HepG2 (cell line): ENCODE measurements around the gene SLC2A8. TPM values are rescaled to one million over a fixed set of nuclear protein-coding genes. Genes with fewer than 3 reads are reported as not detected.

Experiments used
- ATAC-seq: fragments of 200-7000 bp; cut with Tn5 transposase; 3 replicates; pipeline ENCODE4 v1.9.1; 2020; ENCODE audit warnings: mild to moderate bottlenecking, moderate library complexity
- BruUV-seq: library from RNA; stranded (reverse); fragments of 400-500 nt; replicated peaks from 2 replicates; lab custom pipeline; 2021; lab: Mats Ljungman, UMichigan
- CTCF ChIA-PET: fragments of 300-600 bp; formaldehyde crosslinking; extraction: SDS; loops from one replicate; lab custom pipeline; 2021; ENCODE audit warnings: low total read pairs, inconsistent platforms, low intra/inter-chr PET ratio; lab: Yijun Ruan, JAX
- POLR2A ChIA-PET: fragments of 350-600 bp; sonication (Branson Sonifier 250); formaldehyde crosslinking; loops from one replicate; lab custom pipeline; 2020; ENCODE audit warnings: antibody characterized with exemption, inconsistent platforms; lab: Yijun Ruan, JAX
- DNase-seq: peaks from one replicate; pipeline ENCODE4 v3.0.0-alpha.2; 2015; ENCODE audit warnings: low spot score
- FAIRE-seq: peaks from 3 replicates; lab custom pipeline; 2011; peaks lifted over from hg19 to GRCh38; lab: Jason Lieb, UNC
- H2AFZ ChIP-seq: one replicate; pipeline ENCODE4 v1.6.1; 2011; ENCODE audit warnings: low read length, inconsistent platforms
- H3K27ac ChIP-seq: fragments of 300-600 bp; 3 replicates; pipeline ENCODE4 v1.8.0; 2011; ENCODE audit warnings: mixed run types, mild to moderate bottlenecking, mixed read lengths, low read length, inconsistent platforms; ENCODE audit not compliant: insufficient read depth; ENCODE audit errors: extremely low read length
- H3K27me3 ChIP-seq, 2 experiments: fragments of 200-600 bp in 1 of 2; 2 replicates in 1 of 2; 3 replicates in 1 of 2; pipeline versions ENCODE4 v1.6.0 to v1.8.0; 2011; ENCODE audit warnings: low read length in 2 of 2, mild to moderate bottlenecking in 2 of 2, moderate library complexity in 2 of 2, inconsistent platforms in 1 of 2; ENCODE audit not compliant: insufficient read depth in 2 of 2, control insufficient read depth in 1 of 2
- H3K36me3 ChIP-seq, 2 experiments: fragments of 200-600 bp in 1 of 2; replicated peaks in 1 of 2; 2 replicates in 1 of 2; 3 replicates in 1 of 2; pipeline versions ENCODE4 v1.5.1 to v1.8.0; 2011; ENCODE audit warnings: low read length in 2 of 2, inconsistent platforms in 1 of 2; ENCODE audit not compliant: insufficient read depth in 2 of 2, control insufficient read depth in 1 of 2
- H3K4me1 ChIP-seq: 2 replicates; pipeline ENCODE4 v1.5.1; 2012; ENCODE audit warnings: low read length, inconsistent platforms; ENCODE audit not compliant: insufficient read depth
- H3K4me2 ChIP-seq: 2 replicates; pipeline ENCODE4 v1.6.0; 2011; ENCODE audit warnings: low read depth, low read length, inconsistent platforms
- H3K4me3 ChIP-seq, 3 experiments: fragments of 200-600 bp in 1 of 3; sonication (generic), shearing (Covaris generic) in 1 of 3; replicated peaks in 1 of 3; 2 replicates each; pipeline ENCODE4 v1.5.1; 2011 to 2016; ENCODE audit warnings: low read length in 3 of 3, inconsistent platforms in 2 of 3, low read depth in 2 of 3, mild to moderate bottlenecking in 2 of 3, control low read depth in 1 of 3, mixed read lengths in 1 of 3; ENCODE audit not compliant: insufficient read depth in 1 of 3
- H3K79me2 ChIP-seq: one replicate; pipeline ENCODE4 v1.6.1; 2011; ENCODE audit warnings: low read length, inconsistent platforms; ENCODE audit not compliant: insufficient read depth
- H3K9ac ChIP-seq: 2 replicates; pipeline ENCODE4 v1.6.0; 2011; ENCODE audit warnings: mild to moderate bottlenecking, low read depth, low read length, inconsistent platforms; ENCODE audit not compliant: insufficient read depth
- H3K9me3 ChIP-seq: 2 replicates; pipeline ENCODE4 v1.5.1; 2012; ENCODE audit warnings: mild to moderate bottlenecking, low read length
- H4K20me1 ChIP-seq: 2 replicates; pipeline ENCODE4 v1.6.0; 2011; ENCODE audit warnings: inconsistent platforms, mild to moderate bottlenecking, low read length, moderate library complexity; ENCODE audit not compliant: insufficient read depth
- SKI ChIP-seq: fragments of 450-650 bp; IDR thresholded peaks from one replicate; pipeline ENCODE4 v1.6.1; 2018; ENCODE audit warnings: mild to moderate bottlenecking; ENCODE audit not compliant: partially characterized antibody
- ZFP41 ChIP-seq: sonication (generic); formaldehyde crosslinking; IDR thresholded peaks from 2 replicates; pipeline ENCODE4 v1.4.0; 2020; ENCODE audit warnings: mild to moderate bottlenecking, missing genetic modification reagents, borderline replicate concordance
- ZNF224 ChIP-seq: sonication (generic); formaldehyde crosslinking; IDR thresholded peaks from 2 replicates; pipeline ENCODE4 v1.5.0; 2020; ENCODE audit warnings: mild to moderate bottlenecking, missing genetic modification reagents
- ZNF709 ChIP-seq: sonication (generic); formaldehyde crosslinking; IDR thresholded peaks from 2 replicates; pipeline ENCODE4 v1.5.0; 2020; ENCODE audit warnings: mild to moderate bottlenecking, missing genetic modification reagents
- ZNF782 ChIP-seq: sonication (generic); formaldehyde crosslinking; IDR thresholded peaks from 2 replicates; pipeline ENCODE4 v1.4.0; 2020; ENCODE audit warnings: missing genetic modification reagents, mild to moderate bottlenecking, borderline replicate concordance
- WGBS: methylation state at CpG from one replicate; pipeline ENCODE4 v1.1.6; 2017; ENCODE audit warnings: low lambda C conversion rate; 5-methylcytosine and 5-hydroxymethylcytosine counted together
- in situ Hi-C: cut with HindIII; loops from 2 replicates; pipeline ENCODE4 v1.10.0; 2017; ENCODE audit warnings: low pct_unique_long_range_greater_than_20kb; ENCODE audit not compliant: extremely low pct_ligation_motif_present
- intact Hi-C: fragments of 100-400 bp; cut with micrococcal nuclease; formaldehyde crosslinking; loops from one replicate; pipeline ENCODE4 v1.10.0; 2022; ENCODE audit not compliant: unreplicated experiment
- polyA plus RNA-seq, 8 experiments: library from polyadenylated mRNA; depleted of rRNA in 3 of 8; stranded (reverse) in 7 of 8; unstranded in 1 of 8; fragments of >200 nt; fragmentation: Illumina TruSeq in 4 of 8; extraction: Trizol in 4 of 8; gene quantifications; 2 replicates each; pipeline versions ENCODE4 v1.2.1 to v1.2.3, GENCODE V29; 2011 to 2016; ENCODE audit warnings: low read depth in 4 of 8, missing spikeins in 1 of 8, mixed read lengths in 1 of 8; ENCODE audit not compliant: insufficient read depth in 1 of 8
- total RNA-seq, 5 experiments: library from RNA; depleted of rRNA; stranded (reverse); fragments of >200 nt; fragmentation: Illumina TruSeq; extraction: Trizol; gene quantifications; 2 replicates each; pipeline ENCODE4 v1.2.3, GENCODE V29; 2016; ENCODE audit warnings: low read depth in 1 of 5
- TF ChIP-seq, protein P1 (sequence below): sonication (generic); formaldehyde crosslinking; IDR thresholded peaks from 2 replicates; pipeline ENCODE4 v1.5.0; 2020; ENCODE audit warnings: missing genetic modification reagents
- TF ChIP-seq, protein P2 (sequence below), 2 experiments: sonication (generic) in 1 of 2; formaldehyde crosslinking in 1 of 2; IDR thresholded peaks; 2 replicates each; pipeline versions ENCODE4 v1.4.0 to v1.6.1; 2016 to 2020; ENCODE audit warnings: borderline replicate concordance in 1 of 2, low read depth in 1 of 2, mild to moderate bottlenecking in 1 of 2, missing genetic modification reagents in 1 of 2
- TF ChIP-seq, protein P3 (sequence below), 2 experiments: fragments of 450-650 bp in 1 of 2; sonication (generic) in 1 of 2; formaldehyde crosslinking in 1 of 2; IDR thresholded peaks; 2 replicates each; pipeline versions ENCODE4 v1.6.1 to v1.8.0; 2016 to 2022; ENCODE audit warnings: antibody characterized with exemption in 1 of 2, mild to moderate bottlenecking in 1 of 2, missing genetic modification reagents in 1 of 2

The SLC2A8 gene
- total and polyA plus RNA-seq, 2 of the 13 experiments (the other 11 are each of a cell fraction or from before 2014, with no cell fraction given) = 22.6 to 48.6 TPM

DNA sequence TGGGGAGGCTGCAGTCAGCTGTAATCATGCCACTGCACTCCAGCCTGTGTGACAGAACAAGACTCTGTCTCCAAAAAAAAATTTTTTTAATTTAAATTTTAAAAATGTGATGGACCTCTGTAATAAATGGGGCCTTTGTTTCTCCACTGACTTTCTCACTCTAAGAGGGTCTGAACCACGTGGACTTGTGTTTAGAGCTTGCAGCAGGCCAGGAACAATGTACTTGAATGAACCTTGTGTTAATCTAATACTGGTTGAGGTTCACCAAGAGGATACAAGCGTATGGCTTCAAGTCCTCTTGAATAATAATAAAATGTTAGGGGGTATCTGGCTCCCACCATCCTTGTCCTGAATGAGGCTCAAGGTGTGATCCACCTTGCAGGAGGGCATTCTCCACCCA is 14.4 kb upstream of the SLC2A8 start:
- CTCF ChIA-PET = no interaction called here
- H3K9ac ChIP-seq = no peak overlapping the region
- peaks cover 5% of the 10 kb centered on the region for H3K4me1 ChIP-seq
- no peak overlapping the region for H2AFZ ChIP-seq
- BruUV-seq = no TSS peak
- ATAC-seq (no peak), FAIRE-seq (no peak), DNase-seq (no peak)
- POLR2A ChIA-PET = interaction anchor here (2.1 kb wide), 1 partner anchor 15 kb away, joined by 9 read pairs; the partner anchor contains the start of gene SLC2A8
- no peaks in the 10 kb centered on the region for H3K79me2 ChIP-seq
- H3K4me3 ChIP-seq = no peak overlapping the region
- intact Hi-C loops = no loop called here
- no peak overlapping the region for H3K4me2 ChIP-seq
- no peaks in the 10 kb centered on the region for H3K27me3 ChIP-seq
- H3K9me3 ChIP-seq = peaks cover 9% of the 10 kb centered on the region
- no peaks in the 10 kb centered on the region for H4K20me1 ChIP-seq
- 79% methylated on average over 2 of the region's 2 CpGs for WGBS
- no peaks in the 10 kb centered on the region for H3K36me3 ChIP-seq
- no peak overlapping the region for H3K27ac ChIP-seq
- in situ Hi-C loops = no loop called here
- TF ChIP-seq ZNF224 (CRISPR knock-in tag) = no peak
- no peak for TF ChIP-seq ZNF709 (CRISPR knock-in tag)
- TF ChIP-seq, protein P1, sequence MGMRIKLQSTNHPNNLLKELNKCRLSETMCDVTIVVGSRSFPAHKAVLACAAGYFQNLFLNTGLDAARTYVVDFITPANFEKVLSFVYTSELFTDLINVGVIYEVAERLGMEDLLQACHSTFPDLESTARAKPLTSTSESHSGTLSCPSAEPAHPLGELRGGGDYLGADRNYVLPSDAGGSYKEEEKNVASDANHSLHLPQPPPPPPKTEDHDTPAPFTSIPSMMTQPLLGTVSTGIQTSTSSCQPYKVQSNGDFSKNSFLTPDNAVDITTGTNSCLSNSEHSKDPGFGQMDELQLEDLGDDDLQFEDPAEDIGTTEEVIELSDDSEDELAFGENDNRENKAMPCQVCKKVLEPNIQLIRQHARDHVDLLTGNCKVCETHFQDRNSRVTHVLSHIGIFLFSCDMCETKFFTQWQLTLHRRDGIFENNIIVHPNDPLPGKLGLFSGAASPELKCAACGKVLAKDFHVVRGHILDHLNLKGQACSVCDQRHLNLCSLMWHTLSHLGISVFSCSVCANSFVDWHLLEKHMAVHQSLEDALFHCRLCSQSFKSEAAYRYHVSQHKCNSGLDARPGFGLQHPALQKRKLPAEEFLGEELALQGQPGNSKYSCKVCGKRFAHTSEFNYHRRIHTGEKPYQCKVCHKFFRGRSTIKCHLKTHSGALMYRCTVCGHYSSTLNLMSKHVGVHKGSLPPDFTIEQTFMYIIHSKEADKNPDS = no peak
- no peak for TF ChIP-seq SKI
- TF ChIP-seq, protein P2, sequence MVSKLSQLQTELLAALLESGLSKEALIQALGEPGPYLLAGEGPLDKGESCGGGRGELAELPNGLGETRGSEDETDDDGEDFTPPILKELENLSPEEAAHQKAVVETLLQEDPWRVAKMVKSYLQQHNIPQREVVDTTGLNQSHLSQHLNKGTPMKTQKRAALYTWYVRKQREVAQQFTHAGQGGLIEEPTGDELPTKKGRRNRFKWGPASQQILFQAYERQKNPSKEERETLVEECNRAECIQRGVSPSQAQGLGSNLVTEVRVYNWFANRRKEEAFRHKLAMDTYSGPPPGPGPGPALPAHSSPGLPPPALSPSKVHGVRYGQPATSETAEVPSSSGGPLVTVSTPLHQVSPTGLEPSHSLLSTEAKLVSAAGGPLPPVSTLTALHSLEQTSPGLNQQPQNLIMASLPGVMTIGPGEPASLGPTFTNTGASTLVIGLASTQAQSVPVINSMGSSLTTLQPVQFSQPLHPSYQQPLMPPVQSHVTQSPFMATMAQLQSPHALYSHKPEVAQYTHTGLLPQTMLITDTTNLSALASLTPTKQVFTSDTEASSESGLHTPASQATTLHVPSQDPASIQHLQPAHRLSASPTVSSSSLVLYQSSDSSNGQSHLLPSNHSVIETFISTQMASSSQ (IDR thresholded peaks at IDR 0.05; ENCODE audit: low read depth) = no peak
- TF ChIP-seq, protein P2 (CRISPR knock-in tag; IDR thresholded peaks at IDR 0.05; ENCODE audit: borderline replicate concordance) = no peak
- TF ChIP-seq ZFP41 (CRISPR knock-in tag) = no peak
- TF ChIP-seq, protein P3, sequence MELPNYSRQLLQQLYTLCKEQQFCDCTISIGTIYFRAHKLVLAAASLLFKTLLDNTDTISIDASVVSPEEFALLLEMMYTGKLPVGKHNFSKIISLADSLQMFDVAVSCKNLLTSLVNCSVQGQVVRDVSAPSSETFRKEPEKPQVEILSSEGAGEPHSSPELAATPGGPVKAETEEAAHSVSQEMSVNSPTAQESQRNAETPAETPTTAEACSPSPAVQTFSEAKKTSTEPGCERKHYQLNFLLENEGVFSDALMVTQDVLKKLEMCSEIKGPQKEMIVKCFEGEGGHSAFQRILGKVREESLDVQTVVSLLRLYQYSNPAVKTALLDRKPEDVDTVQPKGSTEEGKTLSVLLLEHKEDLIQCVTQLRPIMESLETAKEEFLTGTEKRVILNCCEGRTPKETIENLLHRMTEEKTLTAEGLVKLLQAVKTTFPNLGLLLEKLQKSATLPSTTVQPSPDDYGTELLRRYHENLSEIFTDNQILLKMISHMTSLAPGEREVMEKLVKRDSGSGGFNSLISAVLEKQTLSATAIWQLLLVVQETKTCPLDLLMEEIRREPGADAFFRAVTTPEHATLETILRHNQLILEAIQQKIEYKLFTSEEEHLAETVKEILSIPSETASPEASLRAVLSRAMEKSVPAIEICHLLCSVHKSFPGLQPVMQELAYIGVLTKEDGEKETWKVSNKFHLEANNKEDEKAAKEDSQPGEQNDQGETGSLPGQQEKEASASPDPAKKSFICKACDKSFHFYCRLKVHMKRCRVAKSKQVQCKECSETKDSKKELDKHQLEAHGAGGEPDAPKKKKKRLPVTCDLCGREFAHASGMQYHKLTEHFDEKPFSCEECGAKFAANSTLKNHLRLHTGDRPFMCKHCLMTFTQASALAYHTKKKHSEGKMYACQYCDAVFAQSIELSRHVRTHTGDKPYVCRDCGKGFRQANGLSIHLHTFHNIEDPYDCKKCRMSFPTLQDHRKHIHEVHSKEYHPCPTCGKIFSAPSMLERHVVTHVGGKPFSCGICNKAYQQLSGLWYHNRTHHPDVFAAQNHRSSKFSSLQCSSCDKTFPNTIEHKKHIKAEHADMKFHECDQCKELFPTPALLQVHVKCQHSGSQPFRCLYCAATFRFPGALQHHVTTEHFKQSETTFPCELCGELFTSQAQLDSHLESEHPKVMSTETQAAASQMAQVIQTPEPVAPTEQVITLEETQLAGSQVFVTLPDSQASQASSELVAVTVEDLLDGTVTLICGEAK (IDR thresholded peaks at IDR 0.05) = no peak
- TF ChIP-seq, protein P3 (CRISPR knock-in tag; IDR thresholded peaks at IDR 0.05) = no peak
- no peak for TF ChIP-seq ZNF782
